Activated T-helper 2 cell treated with anti-CD3 and anti-CD28 coated beads, Interferon-gamma antibody, Interleukin-2, Interleukin-4, amounts not matched to agents 10 μg/mL and 5 μg/mL and 100 μg/mL, durations not matched to agents 14 hours and 24 hours and 36 hours (primary cell): ENCODE measurements around the gene HDAC8. TPM values are rescaled to one million over a fixed set of nuclear protein-coding genes. Genes with fewer than 3 reads are reported as not detected.

Experiments used
- DNase-seq: peaks from one replicate; pipeline ENCODE4 v3.0.0; 2021; ENCODE audit warnings: low spot score
- H3K27ac Mint-ChIP-seq: one replicate; pipeline ENCODE4 v1.8.0; 2021; ENCODE audit warnings: mixed read lengths
- H3K27me3 Mint-ChIP-seq: one replicate; pipeline ENCODE4 v1.8.0; 2021; ENCODE audit warnings: low read depth, mixed read lengths
- H3K36me3 Mint-ChIP-seq: one replicate; pipeline ENCODE4 v1.8.0; 2021; ENCODE audit warnings: low read depth, mixed read lengths
- H3K4me1 Mint-ChIP-seq: one replicate; pipeline ENCODE4 v1.8.0; 2021; ENCODE audit warnings: low read depth, mixed read lengths
- H3K4me3 Mint-ChIP-seq: one replicate; pipeline ENCODE4 v1.8.0; 2021; ENCODE audit warnings: low read depth, mild to moderate bottlenecking, moderate library complexity, mixed read lengths
- H3K9me3 Mint-ChIP-seq: one replicate; pipeline ENCODE4 v1.8.0; 2021; ENCODE audit warnings: mixed read lengths
- intact Hi-C: fragments of 100-400 bp; cut with micrococcal nuclease; formaldehyde crosslinking; loops from one replicate; pipeline ENCODE4 v1.15.1; 2023
- total RNA-seq: library from RNA; stranded (reverse); gene quantifications from 2 replicates; pipeline ENCODE4 v1.2.3, GENCODE V29; 2022

HDAC8 gene
- total RNA-seq, 1 donor from 2014 or later, result 34.9 TPM

- no peak overlapping the region for H3K4me3 Mint-ChIP-seq
- no peak overlapping the region for H3K27ac Mint-ChIP-seq
- no peaks in the 10 kb centered on the region for H3K9me3 Mint-ChIP-seq
- no peaks in the 10 kb centered on the region for H3K36me3 Mint-ChIP-seq
- DNase-seq, result no peak
- peaks cover 2% of the 10 kb centered on the region for H3K27me3 Mint-ChIP-seq
- no peaks in the 10 kb centered on the region for H3K4me1 Mint-ChIP-seq
- intact Hi-C loops, result no loop called here
These were observed 257.8 kb downstream of the HDAC8 start for GRCh38 chrX:72314881-72315280.

DNA sequence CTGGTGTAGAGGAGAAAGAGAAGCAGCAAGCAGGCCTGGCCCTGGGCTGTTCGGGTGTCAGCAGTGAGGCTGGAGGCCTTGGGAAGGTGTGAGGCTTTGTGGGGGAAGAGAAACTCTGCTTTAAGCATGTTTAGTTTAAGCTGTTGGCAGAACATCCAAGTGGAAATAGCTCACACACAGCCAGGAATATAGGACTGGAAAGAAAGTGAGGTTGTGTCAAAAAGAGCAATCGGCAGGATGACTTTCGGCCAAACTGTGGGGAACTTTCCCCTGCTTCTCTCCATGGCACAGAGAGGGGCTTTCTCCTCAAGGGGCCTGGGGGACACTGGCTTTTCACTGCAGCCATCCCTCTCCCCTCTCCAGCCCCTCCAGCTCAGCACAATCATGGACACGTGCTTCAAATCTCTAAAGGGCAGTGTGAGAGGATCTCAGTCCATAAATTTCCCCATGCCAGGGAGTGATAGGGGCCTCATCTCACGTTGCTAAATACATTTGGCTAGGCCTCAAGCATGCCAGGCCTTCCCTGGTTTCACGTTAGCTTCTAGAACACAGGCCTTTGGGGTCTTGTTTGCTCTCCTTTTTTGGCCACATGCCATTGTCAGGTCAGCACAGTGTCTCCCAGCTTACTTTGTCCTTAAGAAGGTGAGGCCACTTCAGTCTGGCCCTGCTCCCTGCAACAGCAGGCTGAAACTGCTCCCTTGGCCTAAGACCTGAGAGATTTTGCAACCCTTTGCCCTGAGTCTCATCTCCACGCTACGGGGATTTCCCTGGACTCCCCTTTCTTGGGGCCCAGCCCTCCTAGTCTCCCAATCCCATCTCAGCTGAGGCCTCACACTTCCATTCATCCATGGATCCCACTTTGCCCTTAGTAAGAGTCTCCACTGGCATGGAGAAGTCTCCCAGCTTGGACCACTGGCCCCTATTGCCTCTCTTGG, 258.7 kb downstream of the HDAC8 start:
- no peaks in the 10 kb centered on the region for H3K36me3 Mint-ChIP-seq
- no peak overlapping the region for H3K4me3 Mint-ChIP-seq
- H3K27ac Mint-ChIP-seq, result no peak overlapping the region
- H3K4me1 Mint-ChIP-seq, result no peaks in the 10 kb centered on the region
- peaks cover 11% of the 10 kb centered on the region for H3K27me3 Mint-ChIP-seq
- no peaks in the 10 kb centered on the region for H3K9me3 Mint-ChIP-seq
- intact Hi-C loops, result no loop called here
- DNase-seq, result no peak

- intact Hi-C loops, result no loop called here
- Mint-ChIP-seq H3K27me3 (peaks cover 24% of the 10 kb centered on the region), H3K36me3 (no peaks in the 10 kb centered on the region), H3K27ac (no peak overlapping the region), H3K4me3 (no peak overlapping the region), H3K4me1 (peaks cover 5% of the 10 kb centered on the region), H3K9me3 (no peaks in the 10 kb centered on the region)
- DNase-seq, result no peak
These were observed 260.2 kb downstream of the HDAC8 start for GRCh38 chrX:72312311-72312940.

GRCh38 chrX:72309297-72310071, 263.2 kb downstream of the HDAC8 start:
- H3K36me3 Mint-ChIP-seq, result no peaks in the 10 kb centered on the region
- peaks cover 39% of the 10 kb centered on the region for H3K27me3 Mint-ChIP-seq
- no peak for DNase-seq
- peaks cover 12% of the 10 kb centered on the region for H3K4me1 Mint-ChIP-seq
- intact Hi-C loops, result loop anchor here (5.0 kb wide), 1 partner anchor 37 kb away; no protein-coding TSS in a partner anchor
- H3K27ac Mint-ChIP-seq, result no peak overlapping the region
- no peaks in the 10 kb centered on the region for H3K9me3 Mint-ChIP-seq
- no peak overlapping the region for H3K4me3 Mint-ChIP-seq

GRCh38 chrX:72308566-72309296, 263.9 kb downstream of the HDAC8 start:
- H3K4me1 Mint-ChIP-seq, result peaks cover 14% of the 10 kb centered on the region
- H3K27ac Mint-ChIP-seq, result no peak overlapping the region
- no peak overlapping the region for H3K4me3 Mint-ChIP-seq
- intact Hi-C loops, result loop anchor here (5.0 kb wide), 1 partner anchor 36 kb away; no protein-coding TSS in a partner anchor
- DNase-seq, result no peak
- H3K9me3 Mint-ChIP-seq, result no peaks in the 10 kb centered on the region
- H3K36me3 Mint-ChIP-seq, result no peaks in the 10 kb centered on the region
- H3K27me3 Mint-ChIP-seq, result peaks cover 44% of the 10 kb centered on the region

- no peak overlapping the region for H3K4me3 Mint-ChIP-seq
- H3K9me3 Mint-ChIP-seq, result no peaks in the 10 kb centered on the region
- intact Hi-C loops, result loop anchor here (5.0 kb wide), 1 partner anchor 36 kb away; no protein-coding TSS in a partner anchor
- no peaks in the 10 kb centered on the region for H3K36me3 Mint-ChIP-seq
- peaks cover 14% of the 10 kb centered on the region for H3K4me1 Mint-ChIP-seq
- H3K27ac Mint-ChIP-seq, result no peak overlapping the region
- H3K27me3 Mint-ChIP-seq, result peaks cover 48% of the 10 kb centered on the region
- DNase-seq, result no peak
These were observed 264.5 kb downstream of the HDAC8 start for GRCh38 chrX:72308209-72308565.

DNA sequence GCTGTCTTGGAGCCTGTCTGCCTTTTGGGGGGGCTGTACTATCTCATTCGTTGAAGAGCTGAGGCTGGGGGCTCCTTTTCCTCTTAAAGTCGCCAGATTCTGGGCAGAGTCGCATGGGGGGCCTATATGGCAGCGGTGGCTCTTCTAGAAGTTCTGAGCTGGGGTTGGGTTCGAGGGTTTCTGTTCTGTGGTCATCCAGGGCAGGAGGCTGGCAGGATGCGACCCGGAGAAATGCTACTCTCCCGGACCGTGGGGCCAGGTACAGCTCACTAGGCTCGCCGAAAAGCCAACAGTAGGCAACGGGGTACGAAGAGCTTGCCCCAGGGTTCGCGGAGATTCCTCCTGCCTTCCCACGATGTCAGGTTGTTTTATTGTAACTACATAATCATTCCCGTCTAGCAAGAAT, 265.0 kb downstream of the HDAC8 start:
- Mint-ChIP-seq H3K27me3 (peaks cover 54% of the 10 kb centered on the region), H3K4me3 (no peak overlapping the region), H3K27ac (no peak overlapping the region), H3K36me3 (no peaks in the 10 kb centered on the region), H3K9me3 (no peaks in the 10 kb centered on the region), H3K4me1 (peaks cover 14% of the 10 kb centered on the region)
- intact Hi-C loops, result loop anchor here (5.0 kb wide), 1 partner anchor 35 kb away; no protein-coding TSS in a partner anchor
- no peak for DNase-seq

DNA sequence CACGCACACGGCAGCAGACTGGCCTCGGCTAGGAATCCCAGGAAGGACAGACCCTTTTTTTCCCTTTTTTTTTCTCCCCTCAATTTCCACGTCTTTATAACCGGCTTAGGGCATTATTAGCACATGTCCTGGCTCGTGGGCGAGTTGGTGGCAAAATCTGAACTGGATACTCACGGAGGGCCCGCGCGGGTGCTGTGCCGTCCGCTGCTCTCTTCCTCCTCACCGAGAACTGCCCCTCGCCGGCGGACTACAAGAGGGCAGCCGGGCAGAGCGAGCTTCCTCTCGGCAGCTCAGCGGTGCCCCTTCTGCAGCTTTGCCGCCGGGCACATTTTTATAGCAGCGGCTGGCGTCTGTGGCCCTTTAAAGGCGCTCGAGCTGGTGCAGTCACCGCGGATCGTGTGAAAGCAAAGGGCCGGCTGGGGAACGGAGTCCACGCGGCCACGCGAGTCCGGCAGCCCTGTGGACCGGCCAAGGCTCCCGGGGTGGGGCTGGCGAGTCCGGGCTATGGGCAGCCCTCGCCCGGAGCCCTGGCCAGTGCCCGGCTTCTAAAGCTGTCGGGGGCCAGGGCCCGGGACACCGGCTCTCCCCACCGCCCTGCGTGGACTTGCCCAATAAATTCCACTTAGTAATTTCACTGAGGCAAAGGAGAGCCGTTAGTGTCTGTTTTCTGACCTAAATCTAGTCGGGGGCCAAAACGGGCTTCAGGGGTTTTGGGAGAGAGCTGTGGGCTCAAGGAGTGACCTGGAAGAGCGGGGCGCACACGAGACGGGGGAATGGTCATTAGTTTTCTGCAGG, 265.6 kb downstream of the HDAC8 start:
- H3K36me3 Mint-ChIP-seq, result no peaks in the 10 kb centered on the region
- no peak overlapping the region for H3K27ac Mint-ChIP-seq
- peak overlapping the region; percentile 78 for H3K4me3 Mint-ChIP-seq
- H3K4me1 Mint-ChIP-seq, result peaks cover 14% of the 10 kb centered on the region
- no peak for DNase-seq
- peaks cover 59% of the 10 kb centered on the region for H3K27me3 Mint-ChIP-seq
- intact Hi-C loops, result loop anchor here (5.0 kb wide), 1 partner anchor 35 kb away; no protein-coding TSS in a partner anchor
- no peaks in the 10 kb centered on the region for H3K9me3 Mint-ChIP-seq

GRCh38 chrX:72306085-72306801, 266.4 kb downstream of the HDAC8 start:
- H3K27ac Mint-ChIP-seq, result no peak overlapping the region
- no peaks in the 10 kb centered on the region for H3K36me3 Mint-ChIP-seq
- H3K27me3 Mint-ChIP-seq, result peaks cover 59% of the 10 kb centered on the region
- DNase-seq, result no peak
- intact Hi-C loops, result loop anchor here (5.0 kb wide), 1 partner anchor 34 kb away; no protein-coding TSS in a partner anchor
- peak overlapping the region; percentile 51 for H3K4me3 Mint-ChIP-seq
- H3K9me3 Mint-ChIP-seq, result no peaks in the 10 kb centered on the region
- peaks cover 14% of the 10 kb centered on the region for H3K4me1 Mint-ChIP-seq

- DNase-seq, result no peak
- intact Hi-C loops, result loop anchor here (5.0 kb wide), 1 partner anchor 33 kb away; no protein-coding TSS in a partner anchor
- H3K27me3 Mint-ChIP-seq, result peaks cover 65% of the 10 kb centered on the region
- peaks cover 14% of the 10 kb centered on the region for H3K4me1 Mint-ChIP-seq
- no peak within 1 kb of the TSS for H3K27ac Mint-ChIP-seq
- H3K4me3 Mint-ChIP-seq, result peak within 1 kb of the TSS; percentile 78
- H3K36me3 Mint-ChIP-seq, result no peaks in the 10 kb centered on the region
- H3K9me3 Mint-ChIP-seq, result no peaks in the 10 kb centered on the region
These were observed 267.2 kb downstream of the HDAC8 start, which contains the start of gene CITED1 for GRCh38 chrX:72305286-72306084. TSS of gene CITED1 (minus strand) at chrX:72305914. CDS start at chrX:72302869, 3,045 bp downstream.
